DOHH2 (cell line): Measurements from ENCODE around the gene KDM6A.

Experiments
- H3F3A ChIP-seq: fragments of 200-600 bp; sonication (generic), shearing (Covaris generic); 2 replicates; pipeline ENCODE4 v1.6.0; 2016; ENCODE audit warnings: antibody characterized with exemption, mild to moderate bottlenecking; ENCODE audit not compliant: control insufficient read depth, insufficient read depth
- H3K27ac ChIP-seq: fragments of 200-600 bp; sonication (generic); 2 replicates; pipeline ENCODE4 v1.5.1; 2014; ENCODE audit warnings: low read depth, mild to moderate bottlenecking, low read length, moderate library complexity
- H3K27me3 ChIP-seq: fragments of 200-600 bp; sonication (generic); 2 replicates; pipeline ENCODE4 v1.6.1; 2014; ENCODE audit warnings: mild to moderate bottlenecking, low read length, mixed read lengths; ENCODE audit not compliant: control insufficient read depth
- H3K36me3 ChIP-seq: fragments of 200-600 bp; sonication (generic); 2 replicates; pipeline ENCODE4 v1.6.1; 2014; ENCODE audit warnings: mild to moderate bottlenecking, low read length, moderate library complexity, mixed read lengths; ENCODE audit not compliant: control insufficient read depth
- H3K4me1 ChIP-seq: fragments of 200-600 bp; sonication (generic); 2 replicates; pipeline ENCODE4 v1.6.1; 2014; ENCODE audit warnings: mild to moderate bottlenecking, low read length, mixed read lengths; ENCODE audit not compliant: control insufficient read depth
- H3K4me2 ChIP-seq: fragments of 200-600 bp; sonication (generic); 2 replicates; pipeline ENCODE4 v1.6.0; 2014; ENCODE audit warnings: mild to moderate bottlenecking, low read length, moderate library complexity
- H3K4me3 ChIP-seq: fragments of 200-600 bp; sonication (generic); 2 replicates; pipeline ENCODE4 v1.5.1; 2014; ENCODE audit warnings: mild to moderate bottlenecking, low read length, mixed read lengths
- H3K79me2 ChIP-seq: fragments of 200-600 bp; sonication (generic); 2 replicates; pipeline ENCODE4 v1.6.1; 2014; ENCODE audit warnings: mild to moderate bottlenecking, low read length, mixed read lengths; ENCODE audit not compliant: control insufficient read depth
- H3K9me2 ChIP-seq: fragments of 200-600 bp; sonication (generic); replicated peaks from 2 replicates; pipeline ENCODE4 v1.6.1; 2014; ENCODE audit warnings: mild to moderate bottlenecking, low read length, mixed read lengths; ENCODE audit not compliant: control insufficient read depth
- H3K9me3 ChIP-seq: fragments of 200-600 bp; sonication (generic); 2 replicates; pipeline ENCODE4 v1.6.1; 2014; ENCODE audit warnings: antibody characterized with exemption, low read length, mixed read lengths; ENCODE audit not compliant: control insufficient read depth, insufficient read depth
- H4K20me1 ChIP-seq: fragments of 200-600 bp; sonication (generic); 2 replicates; pipeline ENCODE4 v1.6.0; 2014; ENCODE audit warnings: low read depth, mild to moderate bottlenecking, antibody characterized with exemption, low read length, moderate library complexity; ENCODE audit not compliant: control insufficient read depth, insufficient read depth
- CTCF ChIP-seq: fragments of 200-600 bp; sonication (generic); IDR thresholded peaks from one replicate; pipeline ENCODE4 v1.5.1; 2014; ENCODE audit warnings: antibody characterized with exemption, mild to moderate bottlenecking, low read depth, low read length; ENCODE audit not compliant: poor library complexity, severe bottlenecking
- EZH2phosphoT487 ChIP-seq: fragments of 200-600 bp; sonication (generic); IDR thresholded peaks from 2 replicates; pipeline ENCODE4 v1.6.1; 2017; ENCODE audit warnings: borderline replicate concordance, mild to moderate bottlenecking, antibody characterized with exemption, low read length, moderate library complexity, mixed read lengths

Gene KDM6A

GRCh38 chrX:45140812-45141211 is 267.8 kb downstream of the KDM6A start:
- no peaks in the 10 kb centered on the region for H3K9me3 ChIP-seq
- no peaks in the 10 kb centered on the region for H4K20me1 ChIP-seq
- H3K4me3 ChIP-seq: no peak overlapping the region
- H3K27me3 ChIP-seq: no peaks in the 10 kb centered on the region
- H3K27ac ChIP-seq: no peak overlapping the region
- no peaks in the 10 kb centered on the region for H3F3A ChIP-seq
- H3K36me3 ChIP-seq: no peaks in the 10 kb centered on the region
- H3K79me2 ChIP-seq: no peaks in the 10 kb centered on the region
- no peak overlapping the region for H3K4me2 ChIP-seq
- no peaks in the 10 kb centered on the region for H3K4me1 ChIP-seq
- no peak for TF ChIP-seq CTCF
- TF ChIP-seq EZH2phosphoT487: no peak
- H3K9me2 ChIP-seq: no peaks in the 10 kb centered on the region

- TF ChIP-seq CTCF (no peak), EZH2phosphoT487 (no peak)
- Histone ChIP-seq H3K4me3 (no peak overlapping the region), H3F3A (no peaks in the 10 kb centered on the region), H3K9me2 (no peaks in the 10 kb centered on the region), H3K4me1 (no peaks in the 10 kb centered on the region), H3K27me3 (no peaks in the 10 kb centered on the region), H3K4me2 (no peak overlapping the region), H3K9me3 (no peaks in the 10 kb centered on the region), H3K36me3 (no peaks in the 10 kb centered on the region), H3K79me2 (no peaks in the 10 kb centered on the region), H4K20me1 (no peaks in the 10 kb centered on the region), H3K27ac (no peak overlapping the region)
Measured at GRCh38 chrX:45142185-45142584, 269.2 kb downstream of the KDM6A start.

- no peaks in the 10 kb centered on the region for H3K4me1 ChIP-seq
- H3K9me3 ChIP-seq: no peaks in the 10 kb centered on the region
- no peak overlapping the region for H3K4me2 ChIP-seq
- H3K4me3 ChIP-seq: no peak overlapping the region
- no peaks in the 10 kb centered on the region for H3K79me2 ChIP-seq
- no peaks in the 10 kb centered on the region for H3K27me3 ChIP-seq
- H3K36me3 ChIP-seq: no peaks in the 10 kb centered on the region
- H3K9me2 ChIP-seq: no peaks in the 10 kb centered on the region
- no peaks in the 10 kb centered on the region for H4K20me1 ChIP-seq
- no peaks in the 10 kb centered on the region for H3F3A ChIP-seq
- TF ChIP-seq EZH2phosphoT487 (no peak), CTCF (no peak)
- no peak overlapping the region for H3K27ac ChIP-seq
Measured at GRCh38 chrX:45143455-45143854, 270.5 kb downstream of the KDM6A start.
